ENCODE measurements around the gene POGZ. TPM values are rescaled to one million over a fixed set of nuclear protein-coding genes. Genes with fewer than 3 reads are reported as not detected.
A peak's percentile ranks its signal among the peaks of the same experiment; 100 is the strongest.

The POGZ gene
- total and polyA plus RNA-seq, 2 of the 13 experiments (the other 11 are each of a cell fraction or from before 2014, with no cell fraction given) = 15.3 to 45.6 TPM

GRCh38 chr1:151399324-151400171, 59.7 kb downstream of the POGZ start, which contains the start of gene PSMB4 (continued):
- TF ChIP-seq ZBTB3 (CRISPR knock-in tag; IDR thresholded peaks at IDR 0.05; ENCODE audit: borderline replicate concordance, low read depth) (0 out of 2 replicates have a peak, but pooled peaks have one; percentile 50), SIN3B (IDR thresholded peaks at IDR 0.05; ENCODE audit: low read length) (peak; percentile 65), ARNT2 (CRISPR knock-in tag; IDR thresholded peaks at IDR 0.05; ENCODE audit: low read depth) (peak; percentile 63; the same call in 1 of the 2 replicates), ZBTB49 (CRISPR knock-in tag; IDR thresholded peaks at IDR 0.05; ENCODE audit: borderline replicate concordance) (no peak), CEBPB (IDR thresholded peaks at IDR 0.05; ENCODE audit: borderline replicate concordance, low read depth, low read length) (peak; percentile 96), MXI1 (IDR thresholded peaks at IDR 0.05; ENCODE audit: borderline replicate concordance, low read depth, low read length) (peak; percentile 58; the same call in 1 of the 3 replicates), ZBTB37 (CRISPR knock-in tag; IDR thresholded peaks at IDR 0.05) (no peak), ZBTB7B (CRISPR knock-in tag; IDR thresholded peaks at IDR 0.05) (peak; percentile 89), MYC (CRISPR knock-in tag; IDR thresholded peaks at IDR 0.05; ENCODE audit: borderline replicate concordance) (peak; percentile 54; the same call in 1 of the 2 replicates), TGIF2 (CRISPR knock-in tag; IDR thresholded peaks at IDR 0.05) (peak; percentile 92), ZNF280B (CRISPR knock-in tag; IDR thresholded peaks at IDR 0.05; ENCODE audit: borderline replicate concordance) (peak; percentile 36; the same call in 1 of the 2 replicates), GATA4 (IDR thresholded peaks at IDR 0.05; ENCODE audit: borderline replicate concordance, low read depth) (0 out of 2 replicates have a peak, but pooled peaks have one; percentile 23), ZNF142 (CRISPR knock-in tag; IDR thresholded peaks at IDR 0.05) (no peak), HOXA3 (CRISPR knock-in tag; IDR thresholded peaks at IDR 0.05) (peak; percentile 94), STAG1 (CRISPR knock-in tag; IDR thresholded peaks at IDR 0.05) (peak; percentile 73), ZMYM3 (CRISPR knock-in tag; IDR thresholded peaks at IDR 0.05) (peak; percentile 66), TAF1 (CRISPR knock-in tag; IDR thresholded peaks at IDR 0.05) (peak; percentile 94)

Data from HepG2 (cell line).